Smooth muscle cell (in vitro differentiated cells): Measurements from ENCODE around the gene ATP13A4. TPM values are rescaled to one million over a fixed set of nuclear protein-coding genes. Genes with fewer than 3 reads are reported as not detected.

Experiments
- DNase-seq: peaks from one replicate; lab custom pipeline; 2025; ENCODE audit not compliant: unreplicated experiment; lab: John Stamatoyannopoulos, UW
- H2AFZ ChIP-seq: fragments of 200-600 bp; sonication (generic); 2 replicates; pipeline ENCODE4 v1.6.0; 2016; ENCODE audit warnings: antibody characterized with exemption, low read depth, mild to moderate bottlenecking
- H3F3A ChIP-seq: fragments of 200-600 bp; sonication (generic); 2 replicates; pipeline ENCODE4 v1.6.0; 2017; ENCODE audit warnings: antibody characterized with exemption, low read depth
- H3K27ac ChIP-seq: fragments of 200-600 bp; sonication (generic); 2 replicates; pipeline ENCODE4 v1.5.1; 2016; ENCODE audit warnings: low read depth, mild to moderate bottlenecking
- H3K27me3 ChIP-seq: fragments of 200-600 bp; sonication (generic); 2 replicates; pipeline ENCODE4 v1.6.1; 2016; ENCODE audit warnings: low read depth, mild to moderate bottlenecking
- H3K36me3 ChIP-seq: fragments of 200-600 bp; sonication (generic); 2 replicates; pipeline ENCODE4 v1.5.1; 2016; ENCODE audit warnings: low read depth
- H3K4me1 ChIP-seq: fragments of 200-600 bp; sonication (generic); 2 replicates; pipeline ENCODE4 v1.5.1; 2016; ENCODE audit warnings: low read depth
- H3K4me2 ChIP-seq: fragments of 200-600 bp; sonication (generic); 2 replicates; pipeline ENCODE4 v1.6.0; 2016; ENCODE audit warnings: mild to moderate bottlenecking
- H3K4me3 ChIP-seq: fragments of 200-600 bp; sonication (generic); 2 replicates; pipeline ENCODE4 v1.5.1; 2016; ENCODE audit warnings: mild to moderate bottlenecking
- H3K79me2 ChIP-seq: fragments of 200-600 bp; sonication (generic); 2 replicates; pipeline ENCODE4 v1.6.0; 2016; ENCODE audit warnings: low read depth, mild to moderate bottlenecking
- H3K9ac ChIP-seq: fragments of 200-600 bp; sonication (generic); 2 replicates; pipeline ENCODE4 v1.6.0; 2016; ENCODE audit warnings: low read depth
- H3K9me3 ChIP-seq: fragments of 200-600 bp; sonication (generic); replicated peaks from 2 replicates; pipeline ENCODE4 v1.5.1; 2016; ENCODE audit warnings: low read depth
- H4K20me1 ChIP-seq: fragments of 200-600 bp; sonication (generic); 2 replicates; pipeline ENCODE4 v1.6.0; 2016; ENCODE audit warnings: low read depth
- WGBS: methylation state at CpG from one replicate; pipeline ENCODE4 v1.1.7; 2016; ENCODE audit warnings: low lambda C conversion rate; 5-methylcytosine and 5-hydroxymethylcytosine counted together
- polyA plus RNA-seq: library from polyadenylated mRNA; unstranded; fragments of >200 nt; fragmentation: Nextera tagmentation; extraction: Ambion mirVana; gene quantifications from 2 replicates; pipeline ENCODE4 v1.2.1, GENCODE V29; 2016
- total RNA-seq: library from RNA; depleted of rRNA; stranded (reverse); fragments of >200 nt; gene quantifications from 2 replicates; pipeline ENCODE4 v1.2.3, GENCODE V29; 2014
- TF ChIP-seq, protein P1 (sequence below): fragments of 200-600 bp; sonication (generic); IDR thresholded peaks from 2 replicates; pipeline ENCODE4 v1.5.1; 2017; ENCODE audit warnings: borderline replicate concordance, mild to moderate bottlenecking, antibody characterized with exemption; ENCODE audit not compliant: insufficient read depth, poor library complexity, severe bottlenecking

ATP13A4 gene
- total and polyA plus RNA-seq, 2 experiments from 2014 or later: 0.27 to 0.50 TPM

- Histone ChIP-seq H4K20me1 (no peaks in the 10 kb centered on the region), H3K27me3 (no peaks in the 10 kb centered on the region), H3K79me2 (no peaks in the 10 kb centered on the region), H3K9me3 (no peaks in the 10 kb centered on the region), H3K4me2 (no peak overlapping the region), H3F3A (no peaks in the 10 kb centered on the region), H2AFZ (no peak overlapping the region), H3K36me3 (no peaks in the 10 kb centered on the region), H3K4me1 (peaks cover 5% of the 10 kb centered on the region), H3K27ac (no peak overlapping the region), H3K9ac (no peak overlapping the region), H3K4me3 (peak overlapping the region; percentile 34)
- 93% methylated on average over 1 of the region's 1 CpG for WGBS
- TF ChIP-seq, protein P1, sequence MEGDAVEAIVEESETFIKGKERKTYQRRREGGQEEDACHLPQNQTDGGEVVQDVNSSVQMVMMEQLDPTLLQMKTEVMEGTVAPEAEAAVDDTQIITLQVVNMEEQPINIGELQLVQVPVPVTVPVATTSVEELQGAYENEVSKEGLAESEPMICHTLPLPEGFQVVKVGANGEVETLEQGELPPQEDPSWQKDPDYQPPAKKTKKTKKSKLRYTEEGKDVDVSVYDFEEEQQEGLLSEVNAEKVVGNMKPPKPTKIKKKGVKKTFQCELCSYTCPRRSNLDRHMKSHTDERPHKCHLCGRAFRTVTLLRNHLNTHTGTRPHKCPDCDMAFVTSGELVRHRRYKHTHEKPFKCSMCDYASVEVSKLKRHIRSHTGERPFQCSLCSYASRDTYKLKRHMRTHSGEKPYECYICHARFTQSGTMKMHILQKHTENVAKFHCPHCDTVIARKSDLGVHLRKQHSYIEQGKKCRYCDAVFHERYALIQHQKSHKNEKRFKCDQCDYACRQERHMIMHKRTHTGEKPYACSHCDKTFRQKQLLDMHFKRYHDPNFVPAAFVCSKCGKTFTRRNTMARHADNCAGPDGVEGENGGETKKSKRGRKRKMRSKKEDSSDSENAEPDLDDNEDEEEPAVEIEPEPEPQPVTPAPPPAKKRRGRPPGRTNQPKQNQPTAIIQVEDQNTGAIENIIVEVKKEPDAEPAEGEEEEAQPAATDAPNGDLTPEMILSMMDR: no peak
- no peak for DNase-seq
These were observed 1.1 kb downstream of the ATP13A4 start for GRCh38 chr3:193553586-193553985.

DNA sequence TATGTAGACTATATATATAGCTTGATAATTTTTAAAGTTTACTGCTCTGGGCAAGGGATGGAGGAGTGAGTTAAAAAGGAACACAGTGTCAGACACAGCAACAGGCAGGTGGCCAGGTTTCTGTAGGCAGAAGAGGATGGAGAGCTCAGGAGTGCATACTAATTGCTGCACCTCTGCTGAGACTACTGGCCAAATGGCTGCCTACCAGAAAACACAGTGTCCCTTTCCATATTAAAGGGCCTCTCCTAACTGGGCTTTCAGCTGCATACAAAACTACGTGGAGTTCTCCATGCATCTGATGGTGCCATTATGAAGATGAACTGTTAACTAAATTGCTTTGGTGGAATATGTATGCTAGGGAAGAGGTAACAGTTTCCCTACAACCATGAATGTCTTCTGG lies 1.8 kb downstream of the ATP13A4 start:
- Histone ChIP-seq H3K36me3 (no peaks in the 10 kb centered on the region), H3K9me3 (no peaks in the 10 kb centered on the region), H4K20me1 (no peaks in the 10 kb centered on the region), H3K27me3 (no peaks in the 10 kb centered on the region), H3K27ac (no peak overlapping the region), H3K4me3 (no peak overlapping the region), H3K4me2 (no peak overlapping the region), H3F3A (no peaks in the 10 kb centered on the region), H3K79me2 (no peaks in the 10 kb centered on the region), H3K9ac (no peak overlapping the region), H2AFZ (no peak overlapping the region), H3K4me1 (peaks cover 5% of the 10 kb centered on the region)
- no peak for DNase-seq
- TF ChIP-seq, protein P1: no peak
- WGBS: 84% methylated on average over 1 of the region's 1 CpG

DNA sequence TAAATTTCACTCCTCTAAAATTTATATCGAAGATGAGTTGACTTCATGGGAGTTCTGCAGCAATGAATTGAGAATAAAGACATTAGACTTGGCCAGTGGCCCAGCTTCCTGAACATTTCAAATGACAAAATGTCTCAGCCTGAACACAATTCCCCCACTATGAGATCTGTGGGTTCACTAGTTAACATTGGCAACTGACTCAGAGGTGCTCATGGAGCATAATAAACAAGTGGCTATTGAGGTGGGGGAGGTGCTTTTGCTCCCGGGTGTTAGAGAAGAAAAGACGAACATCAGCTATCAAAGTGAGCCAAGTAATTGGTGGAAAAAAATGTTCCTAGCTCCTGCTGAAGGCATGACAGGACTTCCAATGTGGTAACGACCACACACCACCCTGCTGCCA lies 6.3 kb downstream of the ATP13A4 start:
- no peaks in the 10 kb centered on the region for H3K4me1 ChIP-seq
- no peak overlapping the region for H3K4me2 ChIP-seq

DNA sequence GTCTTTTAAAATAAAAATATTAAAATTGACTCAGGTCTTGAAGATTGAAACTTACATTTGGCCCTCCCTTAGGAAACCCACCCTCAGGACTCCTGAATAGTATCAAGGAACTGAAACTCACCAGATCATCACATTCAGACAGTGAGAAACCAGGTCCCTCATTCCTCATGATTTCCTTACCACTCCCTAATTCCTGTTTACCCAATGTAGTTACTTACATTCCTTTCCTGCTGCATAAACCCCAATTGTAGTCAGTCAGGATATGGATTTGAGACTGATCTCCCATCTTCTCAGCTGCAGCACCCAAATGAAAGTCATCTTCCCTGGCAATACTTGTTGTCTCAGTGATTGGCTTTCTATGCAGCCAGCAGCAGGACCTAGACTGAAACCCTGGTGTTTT lies 8.6 kb downstream of the ATP13A4 start:
- TF ChIP-seq, protein P1: no peak
- no peak overlapping the region for H3K4me2 ChIP-seq
- no peaks in the 10 kb centered on the region for H3K36me3 ChIP-seq
- H2AFZ ChIP-seq: no peak overlapping the region
- no peak overlapping the region for H3K4me3 ChIP-seq
- no peak for DNase-seq
- H3K9me3 ChIP-seq: no peaks in the 10 kb centered on the region
- no peaks in the 10 kb centered on the region for H3K4me1 ChIP-seq
- no peaks in the 10 kb centered on the region for H3K27me3 ChIP-seq
- no peaks in the 10 kb centered on the region for H3K79me2 ChIP-seq
- no peaks in the 10 kb centered on the region for H4K20me1 ChIP-seq
- no peak overlapping the region for H3K9ac ChIP-seq
- no peaks in the 10 kb centered on the region for H3F3A ChIP-seq
- H3K27ac ChIP-seq: no peak overlapping the region

More for the DNA sequence above, 6.3 kb downstream of the ATP13A4 start:
- 83% methylated on average over 4 of the region's 4 CpGs for WGBS
- Histone ChIP-seq H3K4me3 (no peak overlapping the region), H3K9me3 (no peaks in the 10 kb centered on the region), H3K9ac (no peak overlapping the region), H3F3A (no peaks in the 10 kb centered on the region), H4K20me1 (no peaks in the 10 kb centered on the region), H2AFZ (no peak overlapping the region), H3K27me3 (no peaks in the 10 kb centered on the region), H3K79me2 (no peaks in the 10 kb centered on the region), H3K27ac (no peak overlapping the region), H3K36me3 (no peaks in the 10 kb centered on the region)
- DNase-seq: no peak
- TF ChIP-seq, protein P1: no peak
